Testis (tissue), 2 donors: ENCODE measurements around the gene SEC24D.

Experiments used
- CTCF ChIP-seq, 3 experiments: fragments of 450-650 bp in 2 of 3; fragments of 200-600 bp in 1 of 3; sonication (generic) in 1 of 3; IDR thresholded peaks; one replicate each; pipeline ENCODE4 v1.5.1; 2016 to 2019; ENCODE audit warnings: antibody characterized with exemption in 3 of 3, mild to moderate bottlenecking in 2 of 3, moderate library complexity in 1 of 3
- POLR2A ChIP-seq: fragments of 450-650 bp; IDR thresholded peaks from one replicate; pipeline ENCODE4 v1.6.1; 2017; ENCODE audit warnings: antibody characterized with exemption, mild to moderate bottlenecking, moderate library complexity

- no peak for TF ChIP-seq POLR2A
- TF ChIP-seq CTCF (IDR thresholded peaks at IDR 0.05) = no peak
These were observed 97.8 kb downstream of the SEC24D start for GRCh38 chr4:118738090-118738489.
